ENCODE results near the gene RNF208. TPM values are rescaled to one million over a fixed set of nuclear protein-coding genes. Genes with fewer than 3 reads are reported as not detected.

Gene RNF208
- 10 to 100 TPM in 1 of 2 experiments, 1 to 10 TPM in 1; 8.0 to 10.4 TPM for total RNA-seq

DNA sequence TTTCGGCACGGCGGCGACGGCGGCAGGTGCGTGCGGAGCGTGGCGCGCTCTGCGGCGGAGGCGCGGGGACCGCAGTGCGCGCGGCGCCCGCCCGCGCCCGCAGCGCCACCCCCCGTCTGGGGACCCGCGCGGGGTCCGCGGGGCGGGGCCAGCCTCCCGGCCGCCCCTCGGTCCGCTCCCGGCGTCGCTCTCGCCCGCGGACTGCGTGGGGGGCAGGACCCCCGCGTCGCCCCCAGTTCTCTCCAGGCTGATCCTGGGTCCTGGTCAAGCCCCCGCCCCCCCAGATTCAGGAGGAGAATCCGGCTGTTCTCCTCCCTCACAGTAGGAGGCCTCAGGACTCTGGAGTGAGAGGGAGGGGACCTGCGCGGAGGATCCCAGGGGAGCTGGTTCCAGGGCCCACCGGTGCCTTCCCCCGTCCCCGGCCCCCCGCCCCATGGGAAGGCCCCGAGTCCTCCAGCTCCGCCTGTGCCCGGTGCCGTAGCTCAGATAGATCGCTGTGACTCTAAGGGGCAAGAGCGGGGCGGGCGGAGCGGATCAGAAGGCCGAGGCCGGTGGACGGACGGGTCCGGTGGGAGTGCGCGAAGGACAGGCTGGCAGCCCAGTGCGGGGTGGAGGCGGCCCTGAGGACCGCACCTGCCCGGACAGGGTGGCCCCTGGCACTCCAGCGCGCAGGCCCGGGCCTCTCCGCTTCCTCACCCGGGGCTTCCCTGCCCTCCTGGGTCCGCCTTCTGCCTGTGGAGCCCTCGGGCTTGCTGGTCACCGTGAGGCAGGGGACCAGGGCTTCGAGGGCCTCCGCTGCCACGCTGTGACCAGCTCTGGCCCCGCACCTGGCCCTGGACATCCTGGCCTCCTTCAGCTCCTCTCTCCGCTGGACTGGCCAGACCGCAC is at the start of gene RNF208:
TSS of gene RNF208 (minus strand) at position 51 of the 888 bp plus-strand sequence. CDS start 1,028 bp downstream, outside the sequence.
- intact Hi-C loops (cut with micrococcal nuclease) = no loop called here
- no peaks in the 10 kb centered on the region for H3K9me3 Mint-ChIP-seq
- H3K27ac Mint-ChIP-seq = peak within 1 kb of the TSS; percentile 50
- no peaks in the 10 kb centered on the region for H3K36me3 Mint-ChIP-seq (ENCODE audit: low read depth)
- DNase-seq (peak; percentile 45), ATAC-seq (no peak)
- no peaks in the 10 kb centered on the region for H3K27me3 Mint-ChIP-seq
- ChIA-PET POLR2A (interaction anchor here (0.6 to 2.8 kb wide), 14 partner anchors 8 to 136 kb away, joined by 3 to 16 read pairs (median 6); partner anchors contain the start of genes MAN1B1, NDOR1, NELFB and TMEM203), CTCF (interaction anchor here (0.7 to 8.9 kb wide), 14 partner anchors 9 to 187 kb away, joined by 3 to 58 read pairs (median 3); partner anchors contain the start of gene GRIN1)
- peak within 1 kb of the TSS; percentile 80 for H3K4me3 Mint-ChIP-seq
- no peak for TF ChIP-seq CTCF (IDR thresholded peaks at IDR 0.05)
- peaks cover 9% of the 10 kb centered on the region for H3K4me1 Mint-ChIP-seq (ENCODE audit: low read depth)

DNA sequence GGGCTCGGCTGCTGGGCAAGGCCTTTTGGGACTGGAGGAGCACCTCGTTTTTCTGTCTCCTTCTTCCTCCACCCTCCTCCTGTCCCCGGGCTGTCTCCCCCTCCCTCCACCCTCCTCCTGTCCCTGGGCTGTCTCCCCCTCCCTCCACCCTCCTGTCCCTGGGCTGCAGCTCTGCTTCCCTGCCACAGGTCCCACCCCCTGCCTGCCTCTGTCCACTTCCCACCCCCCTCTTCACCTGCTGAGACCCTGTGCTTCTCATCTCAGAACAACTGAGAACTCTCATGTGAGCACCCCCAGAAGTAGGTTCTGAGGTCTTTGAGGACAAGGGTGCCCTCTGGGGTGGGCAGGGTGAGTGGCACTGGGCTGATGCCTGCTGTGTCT is 49.6 kb upstream of the RNF208 start:
- CTCF ChIA-PET = interaction anchor here (1.0 to 2.6 kb wide), 2 partner anchors 30 to 35 kb away, joined by 3 to 7 read pairs; partner anchors contain the start of gene NRARP
- no peak for ATAC-seq

GRCh38 chr9:137270929-137271695 is 49.1 kb upstream of the RNF208 start:
- no peak for TF ChIP-seq CTCF (IDR thresholded peaks at IDR 0.05)
- Mint-ChIP-seq H3K27me3 (no peaks in the 10 kb centered on the region), H3K9me3 (no peaks in the 10 kb centered on the region), H3K36me3 (ENCODE audit: low read depth) (peaks cover 33% of the 10 kb centered on the region), H3K4me3 (no peak overlapping the region), H3K4me1 (ENCODE audit: low read depth) (peaks cover 8% of the 10 kb centered on the region), H3K27ac (no peak overlapping the region)
- intact Hi-C loops (cut with micrococcal nuclease) = no loop called here
- peak; percentile 67 for DNase-seq
- CTCF ChIA-PET = interaction anchor here (1.0 to 2.6 kb wide), 2 partner anchors 31 to 35 kb away, joined by 3 to 7 read pairs; partner anchors contain the start of gene NRARP
- ATAC-seq = peak; percentile 43
- POLR2A ChIA-PET = interaction anchor here (1.0 kb wide), 1 partner anchor 31 kb away, joined by 3 read pairs; no protein-coding TSS in a partner anchor

More for the DNA sequence above, 49.6 kb upstream of the RNF208 start:
- peaks cover 11% of the 10 kb centered on the region for H3K4me1 Mint-ChIP-seq (ENCODE audit: low read depth)
- intact Hi-C loops (cut with micrococcal nuclease) = no loop called here
- DNase-seq = no peak
- peaks cover 33% of the 10 kb centered on the region for H3K36me3 Mint-ChIP-seq (ENCODE audit: low read depth)
- no peak overlapping the region for H3K27ac Mint-ChIP-seq
- H3K27me3 Mint-ChIP-seq = no peaks in the 10 kb centered on the region
- POLR2A ChIA-PET = interaction anchor here (1.0 kb wide), 1 partner anchor 31 kb away, joined by 3 read pairs; no protein-coding TSS in a partner anchor
- H3K4me3 Mint-ChIP-seq = no peak overlapping the region
- no peaks in the 10 kb centered on the region for H3K9me3 Mint-ChIP-seq
- TF ChIP-seq CTCF (IDR thresholded peaks at IDR 0.05) = no peak

- intact Hi-C loops (cut with micrococcal nuclease) = no loop called here
- peaks cover 34% of the 10 kb centered on the region for H3K36me3 Mint-ChIP-seq (ENCODE audit: low read depth)
- ATAC-seq (no peak), DNase-seq (no peak)
- no peaks in the 10 kb centered on the region for H3K27me3 Mint-ChIP-seq
- peaks cover 8% of the 10 kb centered on the region for H3K4me1 Mint-ChIP-seq (ENCODE audit: low read depth)
- no peak for TF ChIP-seq CTCF (IDR thresholded peaks at IDR 0.05)
- POLR2A ChIA-PET = interaction anchor here (0.6 kb wide), 1 partner anchor 27 kb away, joined by 3 read pairs; no protein-coding TSS in a partner anchor
- CTCF ChIA-PET = interaction anchor here (1.3 kb wide), 1 partner anchor 17 kb away, joined by 3 read pairs; no protein-coding TSS in a partner anchor
- H3K4me3 Mint-ChIP-seq = no peak overlapping the region
- no peak overlapping the region for H3K27ac Mint-ChIP-seq
- no peaks in the 10 kb centered on the region for H3K9me3 Mint-ChIP-seq
Observed at GRCh38 chr9:137269231-137269772, 47.3 kb upstream of the RNF208 start.
